ENCODE data around the gene MAP2K5.

MAP2K5 gene

DNA sequence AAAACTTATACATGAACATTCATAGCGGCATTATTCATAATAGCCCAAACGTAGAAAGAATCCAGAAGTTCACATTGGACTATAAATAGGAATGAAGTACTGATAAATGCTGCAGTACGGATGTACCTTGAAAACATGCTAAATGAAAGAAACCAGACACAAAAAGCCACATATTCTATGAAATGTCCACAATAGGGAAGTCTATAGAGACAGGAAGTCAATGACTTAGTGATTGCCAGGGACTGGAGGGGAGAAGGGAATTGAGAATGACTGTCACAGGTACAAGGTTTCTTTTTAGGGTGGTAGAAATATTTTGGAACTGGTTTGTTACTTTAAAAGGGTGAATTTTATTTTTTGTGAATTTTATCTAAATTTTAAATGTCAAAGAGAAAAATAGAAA, 211.4 kb downstream of the MAP2K5 start:
- TF ChIP-seq, protein P1, sequence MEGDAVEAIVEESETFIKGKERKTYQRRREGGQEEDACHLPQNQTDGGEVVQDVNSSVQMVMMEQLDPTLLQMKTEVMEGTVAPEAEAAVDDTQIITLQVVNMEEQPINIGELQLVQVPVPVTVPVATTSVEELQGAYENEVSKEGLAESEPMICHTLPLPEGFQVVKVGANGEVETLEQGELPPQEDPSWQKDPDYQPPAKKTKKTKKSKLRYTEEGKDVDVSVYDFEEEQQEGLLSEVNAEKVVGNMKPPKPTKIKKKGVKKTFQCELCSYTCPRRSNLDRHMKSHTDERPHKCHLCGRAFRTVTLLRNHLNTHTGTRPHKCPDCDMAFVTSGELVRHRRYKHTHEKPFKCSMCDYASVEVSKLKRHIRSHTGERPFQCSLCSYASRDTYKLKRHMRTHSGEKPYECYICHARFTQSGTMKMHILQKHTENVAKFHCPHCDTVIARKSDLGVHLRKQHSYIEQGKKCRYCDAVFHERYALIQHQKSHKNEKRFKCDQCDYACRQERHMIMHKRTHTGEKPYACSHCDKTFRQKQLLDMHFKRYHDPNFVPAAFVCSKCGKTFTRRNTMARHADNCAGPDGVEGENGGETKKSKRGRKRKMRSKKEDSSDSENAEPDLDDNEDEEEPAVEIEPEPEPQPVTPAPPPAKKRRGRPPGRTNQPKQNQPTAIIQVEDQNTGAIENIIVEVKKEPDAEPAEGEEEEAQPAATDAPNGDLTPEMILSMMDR (conservative IDR thresholded peaks at IDR 0.05; ENCODE audit: low read depth), result no peak
- H3K27ac ChIP-seq, result no peak overlapping the region
- no peak for DNase-seq (ENCODE audit: low spot score)
- POLR2A ChIA-PET (ENCODE audit: low non-redundant PET), result no interaction called here
- CTCF ChIA-PET, result interaction anchor here (0.6 kb wide), 1 partner anchor 163 kb away, joined by 3 read pairs; no protein-coding TSS in a partner anchor

DNA sequence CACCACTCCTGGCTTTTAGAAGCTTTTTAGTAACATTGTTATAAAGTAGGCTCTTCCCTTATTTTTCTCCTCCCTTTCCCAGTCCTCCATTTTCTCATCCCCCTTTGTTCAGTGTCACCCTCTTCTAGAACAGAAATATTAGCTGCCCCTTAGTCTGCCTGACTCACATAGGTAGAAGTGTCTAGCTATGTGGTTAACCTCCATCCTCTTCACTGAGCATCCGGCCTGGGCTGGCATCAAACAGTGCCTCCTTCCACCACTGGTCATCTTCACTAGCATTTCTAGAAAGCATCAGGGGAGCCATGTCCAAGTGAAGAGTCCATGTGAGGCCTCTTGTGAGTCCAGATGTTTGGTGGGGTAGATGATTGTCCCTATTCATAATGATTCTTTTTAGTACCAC, 212.8 kb downstream of the MAP2K5 start:
- TF ChIP-seq, protein P1 (conservative IDR thresholded peaks at IDR 0.05; ENCODE audit: low read depth), result no peak
- H3K27ac ChIP-seq, result no peak overlapping the region
- DNase-seq (ENCODE audit: low spot score), result no peak
- ChIA-PET CTCF (no interaction called here), POLR2A (ENCODE audit: low non-redundant PET) (no interaction called here)

DNA sequence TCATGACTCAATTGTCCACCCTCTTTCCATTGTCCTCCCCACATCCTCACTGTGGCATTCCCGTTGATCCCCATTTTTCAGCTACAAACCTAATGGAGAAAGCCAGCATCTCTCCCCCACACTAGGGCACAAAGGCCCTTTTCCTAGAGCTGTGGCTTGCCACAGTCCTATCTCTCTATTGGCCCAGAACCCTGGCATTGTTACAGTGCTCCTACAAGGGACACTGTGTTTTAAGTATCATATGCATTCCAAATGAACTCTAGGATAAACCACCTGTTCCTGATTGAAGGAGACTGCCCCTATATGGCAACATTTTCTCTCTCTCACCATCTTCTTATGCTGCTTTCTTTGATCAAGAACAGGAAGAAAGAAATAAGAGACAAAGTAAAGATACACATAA, 213.4 kb downstream of the MAP2K5 start:
- TF ChIP-seq, protein P1 (conservative IDR thresholded peaks at IDR 0.05; ENCODE audit: low read depth), result no peak
- CTCF ChIA-PET, result no interaction called here
- POLR2A ChIA-PET (ENCODE audit: low non-redundant PET), result interaction anchor here (0.5 kb wide), 1 partner anchor 15 kb away, joined by 3 read pairs; no protein-coding TSS in a partner anchor
- DNase-seq (ENCODE audit: low spot score), result no peak
- H3K27ac ChIP-seq, result no peak overlapping the region

DNA sequence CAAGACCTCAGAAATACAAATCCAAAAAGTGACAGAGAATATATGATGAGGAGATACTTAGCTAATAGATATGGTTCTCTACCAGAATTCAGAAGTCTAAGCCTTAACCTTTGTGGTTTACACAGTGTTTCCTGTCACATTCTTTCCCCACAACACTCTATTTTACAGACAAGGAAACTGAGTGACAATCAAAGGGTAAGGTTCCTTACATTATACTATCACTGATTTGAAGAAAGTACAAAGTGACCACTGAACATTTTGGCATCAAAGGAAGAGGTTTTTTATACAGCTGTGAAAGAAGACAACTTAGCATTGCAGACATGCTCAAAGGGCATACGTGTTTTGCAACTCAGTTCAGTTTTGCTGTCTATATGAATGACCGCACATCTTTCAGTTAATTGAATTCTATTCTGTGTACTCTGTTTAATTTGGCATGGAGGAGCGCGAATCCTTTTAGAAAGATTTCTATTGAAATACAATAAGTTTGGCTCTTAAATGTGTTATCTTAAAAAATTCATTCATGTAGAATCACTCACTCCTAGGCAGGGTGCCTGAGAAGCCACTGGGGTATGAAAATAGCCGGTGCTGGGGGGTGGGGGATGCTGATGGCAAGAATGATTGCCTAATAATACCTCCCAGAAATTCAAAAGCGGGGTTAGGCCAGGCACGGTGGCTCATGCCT, 216.3 kb downstream of the MAP2K5 start:
- TF ChIP-seq, protein P1 (conservative IDR thresholded peaks at IDR 0.05; ENCODE audit: low read depth), result no peak
- CTCF ChIA-PET, result no interaction called here
- POLR2A ChIA-PET (ENCODE audit: low non-redundant PET), result no interaction called here
- DNase-seq (ENCODE audit: low spot score), result no peak
- no peak overlapping the region for H3K27ac ChIP-seq

DNA sequence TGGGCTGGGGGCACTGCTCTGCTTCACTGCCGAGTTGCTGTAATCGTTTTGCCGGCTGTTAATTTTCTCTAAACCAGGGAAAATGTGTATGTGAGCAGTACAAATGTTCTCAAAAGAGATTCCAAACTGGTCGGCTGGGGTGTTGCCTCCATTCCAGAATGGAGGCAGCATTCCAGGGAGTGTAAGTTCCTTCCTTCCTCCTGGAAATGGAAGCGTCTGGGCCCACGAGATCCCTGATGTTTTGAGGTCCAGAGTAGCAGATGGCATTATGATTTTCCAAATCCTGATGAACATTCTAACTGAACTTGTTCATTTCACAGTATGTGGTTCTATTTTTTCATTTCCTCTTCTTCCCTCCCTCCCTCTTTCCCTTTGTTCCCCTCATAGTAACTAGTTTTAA, 218.4 kb downstream of the MAP2K5 start:
- ChIA-PET CTCF (no interaction called here), POLR2A (ENCODE audit: low non-redundant PET) (no interaction called here)
- no peak overlapping the region for H3K27ac ChIP-seq
- DNase-seq (ENCODE audit: low spot score), result no peak
- TF ChIP-seq, protein P1 (conservative IDR thresholded peaks at IDR 0.05; ENCODE audit: low read depth), result no peak

DNA sequence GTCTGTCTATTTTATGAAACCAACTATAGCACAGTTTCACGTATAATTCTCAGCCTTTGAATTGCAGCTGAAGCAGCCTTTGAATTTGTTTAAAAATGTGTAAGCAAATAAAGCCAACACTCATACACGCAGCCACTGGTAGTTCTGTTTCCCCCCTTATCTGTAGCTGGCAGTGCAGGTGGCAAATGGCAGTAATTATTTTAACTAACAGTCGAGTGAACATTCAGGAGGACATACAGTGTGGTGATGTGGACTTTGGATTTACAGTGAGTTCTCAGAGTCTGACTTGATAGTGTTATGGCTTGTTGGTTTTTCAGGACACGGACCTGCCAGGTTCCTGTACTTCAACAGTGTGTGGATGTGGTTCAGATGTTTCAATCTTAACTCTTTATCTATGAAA, 218.8 kb downstream of the MAP2K5 start:
- TF ChIP-seq, protein P1 (conservative IDR thresholded peaks at IDR 0.05; ENCODE audit: low read depth), result no peak
- ChIA-PET CTCF (no interaction called here), POLR2A (ENCODE audit: low non-redundant PET) (no interaction called here)
- H3K27ac ChIP-seq, result no peak overlapping the region
- no peak for DNase-seq (ENCODE audit: low spot score)

Data from RWPE1 (cell line).